PC-3 (cell line): ENCODE results near the gene KCNQ1OT1. TPM values are rescaled to one million over a fixed set of nuclear protein-coding genes. Genes with fewer than 3 reads are reported as not detected.

Source experiments
- ATAC-seq: fragments of 200-7000 bp; cut with Tn5 transposase; 2 replicates; pipeline ENCODE4 v1.9.1; 2020; ENCODE audit warnings: mild to moderate bottlenecking, moderate library complexity
- BruUV-seq: library from RNA; stranded (reverse); fragments of 400-500 nt; replicated peaks from 2 replicates; lab custom pipeline; 2021; lab: Mats Ljungman, UMichigan
- CTCF ChIA-PET: fragments of 300-600 bp; sonication (Branson Sonifier 250); formaldehyde crosslinking; loops from one replicate; lab custom pipeline; 2022; ENCODE audit warnings: antibody characterized with exemption; lab: Charles Lee
- POLR2A ChIA-PET: fragments of 300-600 bp; sonication (Branson Sonifier 250); formaldehyde crosslinking; loops from one replicate; lab custom pipeline; 2022; ENCODE audit warnings: antibody characterized with exemption; ENCODE audit not compliant: unreplicated experiment; lab: Charles Lee
- DNase-seq: peaks from one replicate; pipeline ENCODE4 v3.0.0-alpha.2; 2015
- H2AFZ ChIP-seq: fragments of 300-600 bp; sonication (generic); 2 replicates; pipeline ENCODE4 v1.6.0; 2016; ENCODE audit warnings: antibody characterized with exemption, low read length
- H3F3A ChIP-seq: fragments of 300-600 bp; sonication (generic); one replicate; pipeline ENCODE4 v1.6.0; 2017; ENCODE audit warnings: antibody characterized with exemption, low read length, control low read depth, mild to moderate bottlenecking; ENCODE audit not compliant: unreplicated experiment
- H3K27ac ChIP-seq: fragments of 300-600 bp; sonication (generic); 2 replicates; pipeline ENCODE4 v1.5.1; 2016; ENCODE audit warnings: mild to moderate bottlenecking, low read length
- H3K27me3 ChIP-seq: fragments of 300-600 bp; sonication (generic); 2 replicates; pipeline ENCODE4 v1.6.1; 2016; ENCODE audit warnings: low read length, mixed read lengths
- H3K36me3 ChIP-seq: fragments of 300-600 bp; sonication (generic); 2 replicates; pipeline ENCODE4 v1.6.1; 2016; ENCODE audit warnings: low read depth, mixed run types, low read length, mixed read lengths
- H3K4me1 ChIP-seq: fragments of 300-600 bp; sonication (generic); 2 replicates; pipeline ENCODE4 v1.5.1; 2016; ENCODE audit warnings: low read length; ENCODE audit not compliant: insufficient read depth
- H3K4me2 ChIP-seq: fragments of 300-600 bp; sonication (generic); 2 replicates; pipeline ENCODE4 v1.6.0; 2016; ENCODE audit warnings: low read length
- H3K4me3 ChIP-seq: fragments of 300-600 bp; sonication (generic); 2 replicates; pipeline ENCODE4 v1.5.1; 2016; ENCODE audit warnings: mild to moderate bottlenecking, low read length, mixed read lengths
- H3K79me2 ChIP-seq: fragments of 300-600 bp; sonication (generic); 2 replicates; pipeline ENCODE4 v1.6.1; 2017; ENCODE audit warnings: low read length, mixed read lengths
- H3K9ac ChIP-seq: fragments of 300-600 bp; sonication (generic); 2 replicates; pipeline ENCODE4 v1.6.0; 2016; ENCODE audit warnings: mild to moderate bottlenecking, low read length
- H3K9me2 ChIP-seq: fragments of 300-600 bp; sonication (generic); replicated peaks from 2 replicates; pipeline ENCODE4 v1.6.1; 2016; ENCODE audit warnings: mixed run types, low read length, mixed read lengths
- H3K9me3 ChIP-seq: fragments of 300-600 bp; sonication (generic); 2 replicates; pipeline ENCODE4 v1.6.1; 2016; ENCODE audit warnings: low read length, mixed read lengths
- H4K20me1 ChIP-seq: fragments of 300-600 bp; sonication (generic); 2 replicates; pipeline ENCODE4 v1.6.1; 2016; ENCODE audit warnings: low read length, mixed read lengths
- CTCF ChIP-seq: fragments of 300-600 bp; sonication (generic); conservative IDR thresholded peaks from 2 replicates; pipeline ENCODE4 v1.5.1; 2017; ENCODE audit warnings: antibody characterized with exemption, low read depth, mild to moderate bottlenecking, low read length
- EZH2 ChIP-seq: fragments of 300-600 bp; sonication (generic); IDR thresholded peaks from one replicate; pipeline ENCODE4 v1.6.1; 2017; ENCODE audit warnings: antibody characterized with exemption, mild to moderate bottlenecking, low read length; ENCODE audit not compliant: unreplicated experiment
- EZH2phosphoT487 ChIP-seq: fragments of 300-600 bp; sonication (generic); IDR thresholded peaks from 2 replicates; pipeline ENCODE4 v1.6.1; 2018; ENCODE audit warnings: mild to moderate bottlenecking, antibody characterized with exemption, low read length, borderline replicate concordance
- intact Hi-C: fragments of 100-400 bp; cut with micrococcal nuclease; formaldehyde crosslinking; loops from 2 replicates; pipeline ENCODE4 v1.9.0; 2023
- total RNA-seq: library from RNA; depleted of rRNA; stranded (reverse); fragments of >200 nt; gene quantifications from 2 replicates; pipeline ENCODE4 v1.2.3, GENCODE V29; 2014

The KCNQ1OT1 gene
- total RNA-seq, 1 experiment from 2014 or later, result 1.5 TPM

- intact Hi-C loops, result no loop called here
- H3K9me2 ChIP-seq, result no peaks in the 10 kb centered on the region
- H3K9ac ChIP-seq, result no peak overlapping the region
- H3K36me3 ChIP-seq, result no peaks in the 10 kb centered on the region
- CTCF ChIA-PET, result interaction anchor here (0.6 kb wide), 1 partner anchor 181 kb away, joined by 3 read pairs; no protein-coding TSS in a partner anchor
- H3K4me3 ChIP-seq, result no peak overlapping the region
- peaks cover 17% of the 10 kb centered on the region; the same call in 1 of the 2 replicates for H3K27me3 ChIP-seq
- no peak overlapping the region for H3K27ac ChIP-seq
- H3F3A ChIP-seq, result no peaks in the 10 kb centered on the region
- no peaks in the 10 kb centered on the region for H4K20me1 ChIP-seq
- no peaks in the 10 kb centered on the region for H3K4me1 ChIP-seq
- POLR2A ChIA-PET, result no interaction called here
- no TSS peak for BruUV-seq
- TF ChIP-seq EZH2phosphoT487 (no peak), CTCF (no peak), EZH2 (no peak)
- no peaks in the 10 kb centered on the region for H3K9me3 ChIP-seq
- ATAC-seq (no peak), DNase-seq (no peak)
- H3K79me2 ChIP-seq, result no peaks in the 10 kb centered on the region
- no peak overlapping the region for H2AFZ ChIP-seq
- H3K4me2 ChIP-seq, result no peak overlapping the region
These were observed 14.1 kb upstream of the KCNQ1OT1 start for GRCh38 chr11:2713661-2714462.

GRCh38 chr11:2713094-2713493 lies 13.3 kb upstream of the KCNQ1OT1 start:
- Histone ChIP-seq H3K27ac (no peak overlapping the region), H3F3A (no peaks in the 10 kb centered on the region), H3K4me3 (no peak overlapping the region), H3K79me2 (no peaks in the 10 kb centered on the region), H3K9ac (no peak overlapping the region), H3K36me3 (no peaks in the 10 kb centered on the region), H3K9me2 (no peaks in the 10 kb centered on the region), H2AFZ (no peak overlapping the region), H4K20me1 (no peaks in the 10 kb centered on the region), H3K27me3 (peaks cover 17% of the 10 kb centered on the region; the same call in 1 of the 2 replicates), H3K4me1 (no peaks in the 10 kb centered on the region), H3K4me2 (no peak overlapping the region), H3K9me3 (no peaks in the 10 kb centered on the region)
- DNase-seq (no peak), ATAC-seq (no peak)
- no peak for TF ChIP-seq EZH2
- ChIA-PET POLR2A (no interaction called here), CTCF (interaction anchor here (0.6 kb wide), 1 partner anchor 180 kb away, joined by 3 read pairs; no protein-coding TSS in a partner anchor)
- no TSS peak for BruUV-seq
- intact Hi-C loops, result no loop called here

GRCh38 chr11:2711161-2711560 lies 11.4 kb upstream of the KCNQ1OT1 start:
- intact Hi-C loops, result no loop called here
- H3K4me1 ChIP-seq, result no peaks in the 10 kb centered on the region
- no peak overlapping the region for H3K4me3 ChIP-seq
- no peaks in the 10 kb centered on the region for H3K36me3 ChIP-seq
- no peaks in the 10 kb centered on the region for H3F3A ChIP-seq
- no peaks in the 10 kb centered on the region for H3K9me3 ChIP-seq
- ATAC-seq (no peak), DNase-seq (no peak)
- BruUV-seq, result no TSS peak
- H3K27ac ChIP-seq, result no peak overlapping the region
- POLR2A ChIA-PET, result no interaction called here
- H3K9ac ChIP-seq, result no peak overlapping the region
- H3K79me2 ChIP-seq, result no peaks in the 10 kb centered on the region
- CTCF ChIA-PET, result no interaction called here
- no peaks in the 10 kb centered on the region for H3K9me2 ChIP-seq
- H3K4me2 ChIP-seq, result no peak overlapping the region
- TF ChIP-seq EZH2phosphoT487 (no peak), CTCF (no peak), EZH2 (no peak)
- H3K27me3 ChIP-seq, result peaks cover 17% of the 10 kb centered on the region; the same call in 1 of the 2 replicates
- H4K20me1 ChIP-seq, result no peaks in the 10 kb centered on the region
- no peak overlapping the region for H2AFZ ChIP-seq
